Keratinocyte (primary cell): ENCODE results near the gene RAB13. TPM values are rescaled to one million over a fixed set of nuclear protein-coding genes. Genes with fewer than 3 reads are reported as not detected.

Experiments used
- DNase-seq: peaks from one replicate; pipeline ENCODE4 v3.0.0-alpha.2; 2011; ENCODE audit warnings: low read depth, missing footprints, low spot score
- FAIRE-seq: peaks from 2 replicates; lab custom pipeline; 2011; peaks lifted over from hg19 to GRCh38; lab: Jason Lieb, UNC
- H2AFZ ChIP-seq: 2 replicates; pipeline ENCODE4 v1.6.0; 2012; ENCODE audit warnings: low read length, control low read depth, inconsistent platforms; ENCODE audit not compliant: control insufficient read depth
- H3K27ac ChIP-seq: 2 replicates; pipeline ENCODE4 v1.5.1; 2011; ENCODE audit warnings: low read length; ENCODE audit not compliant: control insufficient read depth, insufficient read depth
- H3K27me3 ChIP-seq: 3 replicates; pipeline ENCODE4 v1.6.0; 2011; ENCODE audit warnings: low read length; ENCODE audit not compliant: control insufficient read depth, insufficient read depth; ENCODE audit errors: extremely low read depth
- H3K36me3 ChIP-seq, 2 experiments: 2 replicates in 1 of 2; 3 replicates in 1 of 2; pipeline ENCODE4 v1.5.1; 2011; ENCODE audit warnings: low read length in 2 of 2, mild to moderate bottlenecking in 1 of 2; ENCODE audit not compliant: control insufficient read depth in 2 of 2, insufficient read depth in 2 of 2; ENCODE audit errors: extremely low read depth in 1 of 2
- H3K4me1 ChIP-seq: 3 replicates; pipeline ENCODE4 v1.5.1; 2011; ENCODE audit warnings: low read length; ENCODE audit not compliant: control insufficient read depth, insufficient read depth; ENCODE audit errors: extremely low read depth
- H3K4me2 ChIP-seq: 3 replicates; pipeline ENCODE4 v1.6.0; 2011; ENCODE audit warnings: low read depth, low read length; ENCODE audit not compliant: control insufficient read depth, insufficient read depth; ENCODE audit errors: extremely low read depth
- H3K4me3 ChIP-seq, 3 experiments: fragments of 200-600 bp in 1 of 3; sonication (generic) in 1 of 3; 2 replicates in 2 of 3; 3 replicates in 1 of 3; pipeline ENCODE4 v1.5.1; 2011 to 2016; ENCODE audit warnings: low read length in 3 of 3, mild to moderate bottlenecking in 3 of 3, control low read depth in 2 of 3, inconsistent platforms in 1 of 3, low read depth in 1 of 3, mixed read lengths in 1 of 3, mixed run types in 1 of 3, moderate library complexity in 1 of 3; ENCODE audit not compliant: control insufficient read depth in 2 of 3, insufficient read depth in 2 of 3; ENCODE audit errors: extremely low read depth in 1 of 3
- H3K79me2 ChIP-seq: 2 replicates; pipeline ENCODE4 v1.6.0; 2012; ENCODE audit warnings: low read length; ENCODE audit not compliant: control insufficient read depth, insufficient read depth
- H3K9ac ChIP-seq: 3 replicates; pipeline ENCODE4 v1.6.0; 2011; ENCODE audit warnings: low read length; ENCODE audit not compliant: control insufficient read depth, insufficient read depth; ENCODE audit errors: extremely low read depth
- H3K9me1 ChIP-seq: 3 replicates; pipeline ENCODE4 v1.6.0; 2011; ENCODE audit warnings: low read length; ENCODE audit not compliant: control insufficient read depth, insufficient read depth; ENCODE audit errors: extremely low read depth
- H3K9me3 ChIP-seq: 2 replicates; pipeline ENCODE4 v1.5.1; 2012; ENCODE audit warnings: low read depth, low read length; ENCODE audit not compliant: control insufficient read depth
- H4K20me1 ChIP-seq: 3 replicates; pipeline ENCODE4 v1.6.0; 2011; ENCODE audit warnings: low read length; ENCODE audit not compliant: control insufficient read depth, insufficient read depth; ENCODE audit errors: extremely low read depth
- EZH2 ChIP-seq: IDR thresholded peaks from one replicate; pipeline ENCODE4 v1.6.1; 2012; ENCODE audit warnings: inconsistent platforms, mild to moderate bottlenecking, low read length, moderate library complexity
- dilution Hi-C: fragments of 300-500 bp; cut with MboI; formaldehyde crosslinking; loops from one replicate; pipeline ENCODE4 v1.7.0; 2020; ENCODE audit warnings: low sequenced_read_pairs; ENCODE audit not compliant: extremely low pct_ligation_motif_present
- polyA plus RNA-seq, 5 experiments: library from polyadenylated mRNA; depleted of rRNA in 3 of 5; stranded (reverse) in 3 of 5; stranded (forward) in 1 of 5; unstranded in 1 of 5; fragments of >200 nt; gene quantifications; 1 replicate in 1 of 5; 2 replicates in 3 of 5; 3 replicates in 1 of 5; pipeline versions ENCODE4 v1.2.1 to v1.2.3, GENCODE V29; 2011 to 2012; ENCODE audit warnings: missing spikeins in 2 of 5, low read depth in 1 of 5, low replicate concordance in 1 of 5
- TF ChIP-seq, protein P1 (sequence below), 3 experiments: IDR thresholded peaks in 1 of 3; conservative IDR thresholded peaks in 1 of 3; optimal IDR thresholded peaks in 1 of 3; 2 replicates in 2 of 3; 3 replicates in 1 of 3; pipeline versions ENCODE3 to v1.5.1; 2011; ENCODE audit warnings: low read length in 3 of 3, mild to moderate bottlenecking in 3 of 3, moderate library complexity in 2 of 3, control low read depth in 1 of 3, inconsistent platforms in 1 of 3; ENCODE audit not compliant: insufficient read depth in 2 of 3; ENCODE audit errors: extremely low read depth in 1 of 3

RAB13 gene
- polyA plus RNA-seq, 1 donor (not counting 4 experiments of a cell fraction or from before 2014, with no cell fraction given), result 87.1 TPM

DNA sequence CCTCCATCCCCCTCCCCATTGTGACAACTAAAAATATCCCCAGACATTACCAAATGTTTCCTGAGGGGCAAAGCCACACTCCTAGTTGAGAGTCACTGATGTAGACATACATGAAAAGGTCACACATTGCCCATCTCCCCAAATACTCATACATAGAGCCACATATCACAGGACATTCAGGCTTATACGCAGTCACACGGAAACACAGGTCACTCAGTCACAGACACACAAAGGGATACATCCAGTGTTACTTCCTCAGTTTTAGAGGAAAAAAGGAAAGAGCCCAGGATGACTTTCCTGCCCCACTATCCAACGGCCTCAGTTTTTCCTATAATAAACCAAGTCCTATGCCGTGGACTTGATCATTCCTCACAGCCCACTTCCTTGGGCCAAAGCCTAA is 24.7 kb downstream of the RAB13 start:
- peaks cover 46% of the 10 kb centered on the region for H3K4me1 ChIP-seq
- H3K4me3 ChIP-seq, result peak overlapping the region in 2 of 3 experiments; percentile 69 to 96
- peak overlapping the region; percentile 94 for H3K4me2 ChIP-seq
- peaks cover 42% of the 10 kb centered on the region for H3K79me2 ChIP-seq
- H3K36me3 ChIP-seq, result peaks cover 3 to 22% of the 10 kb centered on the region in 2 experiments
- peak overlapping the region; percentile 89 for H3K9ac ChIP-seq
- TF ChIP-seq, protein P1, sequence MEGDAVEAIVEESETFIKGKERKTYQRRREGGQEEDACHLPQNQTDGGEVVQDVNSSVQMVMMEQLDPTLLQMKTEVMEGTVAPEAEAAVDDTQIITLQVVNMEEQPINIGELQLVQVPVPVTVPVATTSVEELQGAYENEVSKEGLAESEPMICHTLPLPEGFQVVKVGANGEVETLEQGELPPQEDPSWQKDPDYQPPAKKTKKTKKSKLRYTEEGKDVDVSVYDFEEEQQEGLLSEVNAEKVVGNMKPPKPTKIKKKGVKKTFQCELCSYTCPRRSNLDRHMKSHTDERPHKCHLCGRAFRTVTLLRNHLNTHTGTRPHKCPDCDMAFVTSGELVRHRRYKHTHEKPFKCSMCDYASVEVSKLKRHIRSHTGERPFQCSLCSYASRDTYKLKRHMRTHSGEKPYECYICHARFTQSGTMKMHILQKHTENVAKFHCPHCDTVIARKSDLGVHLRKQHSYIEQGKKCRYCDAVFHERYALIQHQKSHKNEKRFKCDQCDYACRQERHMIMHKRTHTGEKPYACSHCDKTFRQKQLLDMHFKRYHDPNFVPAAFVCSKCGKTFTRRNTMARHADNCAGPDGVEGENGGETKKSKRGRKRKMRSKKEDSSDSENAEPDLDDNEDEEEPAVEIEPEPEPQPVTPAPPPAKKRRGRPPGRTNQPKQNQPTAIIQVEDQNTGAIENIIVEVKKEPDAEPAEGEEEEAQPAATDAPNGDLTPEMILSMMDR (optimal IDR thresholded peaks at IDR 0.05 in 1 of 3, IDR thresholded peaks at IDR 0.05 in 1 of 3, conservative IDR thresholded peaks at IDR 0.05 in 1 of 3; ENCODE audit: extremely low read depth in 1 of 3, insufficient read depth in 2 of 3, low read length in 3 of 3), result no peak
- TF ChIP-seq EZH2, result no peak
- H3K9me1 ChIP-seq, result no peaks in the 10 kb centered on the region
- H4K20me1 ChIP-seq, result no peaks in the 10 kb centered on the region
- DNase-seq (no peak), FAIRE-seq (no peak)
- dilution Hi-C loops, result no loop called here
- H2AFZ ChIP-seq, result no peak overlapping the region
- H3K9me3 ChIP-seq, result no peaks in the 10 kb centered on the region
- H3K27me3 ChIP-seq, result no peaks in the 10 kb centered on the region
- peak overlapping the region; percentile 95 for H3K27ac ChIP-seq

DNA sequence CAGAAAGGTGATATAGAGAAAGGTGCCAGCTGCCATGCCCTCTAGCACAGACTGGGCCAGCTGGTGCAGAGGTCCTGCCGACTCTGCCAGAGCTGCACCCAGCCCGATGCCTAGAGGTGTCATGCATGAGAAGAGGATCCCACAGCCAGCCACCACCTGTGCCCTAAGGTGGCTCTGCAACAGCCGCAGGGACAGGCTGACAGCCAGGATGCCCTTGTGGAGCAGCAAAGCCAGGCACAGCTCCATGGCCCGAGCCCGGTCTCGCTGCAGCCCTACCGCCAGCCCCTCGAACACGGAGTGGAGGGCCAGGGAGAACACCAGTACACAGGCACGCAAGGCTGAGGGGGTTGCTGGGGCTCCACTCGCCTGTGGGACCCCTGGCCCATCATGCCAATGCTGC is 25.9 kb downstream of the RAB13 start:
- no peaks in the 10 kb centered on the region for H3K9me3 ChIP-seq
- H3K79me2 ChIP-seq, result peaks cover 54% of the 10 kb centered on the region
- FAIRE-seq (no peak), DNase-seq (no peak)
- TF ChIP-seq, protein P1 (optimal IDR thresholded peaks at IDR 0.05 in 1 of 3, IDR thresholded peaks at IDR 0.05 in 1 of 3, conservative IDR thresholded peaks at IDR 0.05 in 1 of 3; ENCODE audit: extremely low read depth in 1 of 3, insufficient read depth in 2 of 3, low read length in 3 of 3), result no peak
- no peak for TF ChIP-seq EZH2
- H3K4me2 ChIP-seq, result no peak overlapping the region
- H3K4me1 ChIP-seq, result peaks cover 41% of the 10 kb centered on the region
- H3K9ac ChIP-seq, result no peak overlapping the region
- dilution Hi-C loops, result no loop called here
- H3K9me1 ChIP-seq, result no peaks in the 10 kb centered on the region
- H3K27me3 ChIP-seq, result no peaks in the 10 kb centered on the region
- H3K36me3 ChIP-seq, result peaks cover 3 to 25% of the 10 kb centered on the region in 2 experiments
- H2AFZ ChIP-seq, result no peak overlapping the region
- peaks cover 3% of the 10 kb centered on the region for H4K20me1 ChIP-seq
- no peak overlapping the region for H3K27ac ChIP-seq
- no peak overlapping the region for H3K4me3 ChIP-seq
